ENCODE results near the gene ARHGAP40. TPM values are rescaled to one million over a fixed set of nuclear protein-coding genes. Genes with fewer than 3 reads are reported as not detected.
A peak's percentile ranks its signal among the peaks of the same experiment; 100 is the strongest.

Gene ARHGAP40
- total and polyA plus RNA-seq, 2 of the 8 experiments (the other 6 are each of a cell fraction or from before 2014, with no cell fraction given), result 0.74 to 1.4 TPM

GRCh38 chr20:38589351-38589750 is 12.3 kb upstream of the ARHGAP40 start:
- Histone ChIP-seq H4K91ac (replicated peaks; ENCODE audit: insufficient read length, low read length) (no peak overlapping the region), H2AK5ac (ENCODE audit: low read depth, low read length) (no peak overlapping the region), H3K9ac (replicated peaks in 1 of 4; ENCODE audit: extremely low read depth in 1 of 4, low read depth in 3 of 4, low read length in 3 of 4) (no peak overlapping the region), H3K4me2 (ENCODE audit: insufficient read depth in 1 of 2, low read depth in 2 of 2, low read length in 2 of 2) (no peak overlapping the region), H3K27me3 (replicated peaks in 1 of 4; ENCODE audit: control insufficient read depth in 3 of 4, extremely low read depth in 1 of 4, insufficient read depth in 3 of 4, low read length in 3 of 4) (no peaks in the 10 kb centered on the region), H3K18ac (ENCODE audit: extremely low read depth, low read length) (no peak overlapping the region), H3K23me2 (ENCODE audit: low read depth, low read length) (peaks cover 11% of the 10 kb centered on the region), H4K20me1 (replicated peaks in 1 of 2; ENCODE audit: control insufficient read depth in 1 of 2, insufficient read depth in 2 of 2, low read length in 2 of 2) (peaks cover 0 to 6% of the 10 kb centered on the region in 2 experiments), H4K8ac (ENCODE audit: extremely low read depth, insufficient read depth, low read length) (no peak overlapping the region), H3K4me1 (replicated peaks in 1 of 4; ENCODE audit: control insufficient read depth in 3 of 4, insufficient read depth in 4 of 4, low read length in 3 of 4) (peaks cover 0 to 12% (median 4%) of the 10 kb centered on the region in 4 experiments; a peak in 3 of 7 replicates), H2BK15ac (ENCODE audit: low read length) (no peak overlapping the region), H2AFZ (ENCODE audit: low read length) (no peak overlapping the region), H3K14ac (ENCODE audit: insufficient read length) (no peak overlapping the region), H4K5ac (ENCODE audit: insufficient read length, low read depth, low read length) (no peak overlapping the region), H3K9me3 (ENCODE audit: insufficient read depth in 2 of 2, low read depth in 1 of 2, low read length in 1 of 2) (no peaks in the 10 kb centered on the region), H3K23ac (ENCODE audit: insufficient read length) (no peak overlapping the region), H2BK5ac (ENCODE audit: low read depth, low read length) (no peak overlapping the region), H2BK20ac (ENCODE audit: low read length) (no peak overlapping the region), H3K4ac (replicated peaks; ENCODE audit: insufficient read length, low read depth, low read length) (no peak overlapping the region), H3K56ac (replicated peaks; ENCODE audit: insufficient read length, low read depth, low read length) (peak overlapping the region; percentile 74), H3K79me2 (ENCODE audit: control insufficient read depth in 1 of 2, insufficient read depth in 2 of 2, low read length in 2 of 2) (no peaks in the 10 kb centered on the region), H2BK120ac (replicated peaks; ENCODE audit: low read depth, low read length) (no peak overlapping the region), H3K36me3 (ENCODE audit: control insufficient read depth in 2 of 4, insufficient read depth in 4 of 4, low read length in 3 of 4) (no peaks in the 10 kb centered on the region), H2BK12ac (ENCODE audit: low read depth, low read length) (no peak overlapping the region), H3K27ac (ENCODE audit: low read depth, low read length) (no peak overlapping the region), H3K4me3 (ENCODE audit: extremely low read depth in 1 of 4, insufficient read depth in 2 of 4, low read depth in 3 of 4, low read length in 4 of 4) (no peak overlapping the region), H3K79me1 (ENCODE audit: low read depth, low read length) (no peaks in the 10 kb centered on the region; the same call in 1 of the 2 replicates)
- DNase-seq (ENCODE audit: low read depth in 1 of 2, low spot score in 2 of 2), result no peak
- ChIA-PET CTCF (ENCODE audit: partially characterized antibody) (interaction anchor here (0.6 kb wide), 1 partner anchor 344 kb away, joined by 3 read pairs; no protein-coding TSS in a partner anchor), POLR2A (ENCODE audit: partially characterized antibody) (no interaction called here)
- no peak for FAIRE-seq
- 78% methylated on average over 4 of the region's 4 CpGs; no CpG with 5 or more reads in 1 of the 2 experiments for WGBS, 2 experiments (ENCODE audit: extremely low coverage in 1 of 2, insufficient coverage in 1 of 2, insufficient read length in 1 of 2, insufficient replicate concordance in 2 of 2, low coverage in 1 of 2, low lambda C conversion rate in 2 of 2, missing lambda C conversion rate in 1 of 2)
- TF ChIP-seq CBX5 (IDR thresholded peaks at IDR 0.05; ENCODE audit: low read depth, low read length) (no peak), HDAC2 (IDR thresholded peaks at IDR 0.05; ENCODE audit: borderline replicate concordance in 1 of 2, low read depth in 2 of 2, low read length in 2 of 2) (no peak), EP300 (IDR thresholded peaks at IDR 0.05; ENCODE audit: borderline replicate concordance in 1 of 2, low read depth in 2 of 2, low read length in 2 of 2) (no peak), SRF (IDR thresholded peaks at IDR 0.05; ENCODE audit: low read depth, low read length) (no peak), CBX8 (IDR thresholded peaks at IDR 0.05; ENCODE audit: borderline replicate concordance, low read depth, low read length) (no peak), RNF2 (IDR thresholded peaks at IDR 0.05; ENCODE audit: borderline replicate concordance, low read depth, low read length, missing control alignments, poor library complexity, severe bottlenecking) (no peak), SUZ12 (IDR thresholded peaks at IDR 0.05; ENCODE audit: low read length) (no peak), NANOG (IDR thresholded peaks at IDR 0.05; ENCODE audit: insufficient read depth, low read depth, low read length, poor library complexity, severe bottlenecking) (no peak), TBP (IDR thresholded peaks at IDR 0.05; ENCODE audit: low read depth, low read length) (no peak), POLR2AphosphoS5 (IDR thresholded peaks at IDR 0.05; ENCODE audit: low read depth, low read length) (no peak), GTF2F1 (IDR thresholded peaks at IDR 0.05; ENCODE audit: borderline replicate concordance, low read depth, low read length) (no peak), CHD2 (IDR thresholded peaks at IDR 0.05; ENCODE audit: low read length) (no peak)

Data from H1 (cell line).